ENCODE measurements around the gene AKT1. TPM values are rescaled to one million over a fixed set of nuclear protein-coding genes. Genes with fewer than 3 reads are reported as not detected.

AKT1 gene
- total and polyA plus RNA-seq, 2 of the 13 experiments (the other 11 are each of a cell fraction or from before 2014, with no cell fraction given), result 96.2 to 116 TPM

DNA sequence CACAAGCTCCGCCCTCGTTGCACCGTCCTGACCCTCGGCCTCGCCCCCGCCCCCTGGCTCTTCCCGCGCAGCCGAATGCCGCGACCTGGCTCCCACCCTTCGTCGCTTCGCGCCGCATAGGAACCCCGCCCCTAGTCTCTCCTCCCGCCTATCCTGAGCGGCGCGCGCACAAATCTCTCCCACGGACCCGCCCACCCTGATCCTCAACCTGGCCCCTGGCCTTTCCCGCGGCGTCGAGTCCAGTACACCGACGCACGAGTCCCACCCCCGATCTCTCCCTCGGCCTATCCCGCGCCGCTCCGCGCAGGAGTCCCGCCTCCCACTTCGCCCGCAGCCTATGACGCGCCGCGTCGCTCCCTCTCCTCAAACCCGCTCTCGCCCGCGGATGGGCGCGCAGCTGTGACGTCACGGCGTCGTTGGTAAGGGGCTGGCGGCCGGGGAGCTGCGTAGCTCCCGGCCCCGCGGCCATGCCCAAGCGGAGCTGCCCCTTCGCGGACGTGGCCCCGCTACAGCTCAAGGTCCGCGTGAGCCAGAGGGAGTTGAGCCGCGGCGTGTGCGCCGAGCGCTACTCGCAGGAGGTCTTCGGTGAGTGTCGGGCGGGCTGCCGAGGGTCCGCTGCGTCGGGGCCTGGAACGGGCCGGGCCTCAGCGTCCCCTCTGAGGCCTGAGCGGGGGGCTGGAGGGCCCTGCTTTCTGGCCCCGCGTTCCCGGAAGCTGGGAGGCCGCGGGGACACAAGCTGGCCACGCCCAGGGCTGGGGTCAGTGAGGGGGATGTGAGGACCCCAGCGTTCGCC, 42.6 kb downstream of the AKT1 start, which contains the start of gene SIVA1 (continued):
- TF ChIP-seq, protein P1, sequence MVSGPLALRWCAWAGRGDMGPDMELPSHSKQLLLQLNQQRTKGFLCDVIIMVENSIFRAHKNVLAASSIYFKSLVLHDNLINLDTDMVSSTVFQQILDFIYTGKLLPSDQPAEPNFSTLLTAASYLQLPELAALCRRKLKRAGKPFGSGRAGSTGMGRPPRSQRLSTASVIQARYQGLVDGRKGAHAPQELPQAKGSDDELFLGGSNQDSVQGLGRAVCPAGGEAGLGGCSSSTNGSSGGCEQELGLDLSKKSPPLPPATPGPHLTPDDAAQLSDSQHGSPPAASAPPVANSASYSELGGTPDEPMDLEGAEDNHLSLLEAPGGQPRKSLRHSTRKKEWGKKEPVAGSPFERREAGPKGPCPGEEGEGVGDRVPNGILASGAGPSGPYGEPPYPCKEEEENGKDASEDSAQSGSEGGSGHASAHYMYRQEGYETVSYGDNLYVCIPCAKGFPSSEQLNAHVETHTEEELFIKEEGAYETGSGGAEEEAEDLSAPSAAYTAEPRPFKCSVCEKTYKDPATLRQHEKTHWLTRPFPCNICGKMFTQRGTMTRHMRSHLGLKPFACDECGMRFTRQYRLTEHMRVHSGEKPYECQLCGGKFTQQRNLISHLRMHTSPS (CRISPR knock-in tag; IDR thresholded peaks at IDR 0.05; ENCODE audit: low read depth), result 0 out of 2 replicates have a peak, but pooled peaks have one; percentile 35
- TF ChIP-seq, protein P2, sequence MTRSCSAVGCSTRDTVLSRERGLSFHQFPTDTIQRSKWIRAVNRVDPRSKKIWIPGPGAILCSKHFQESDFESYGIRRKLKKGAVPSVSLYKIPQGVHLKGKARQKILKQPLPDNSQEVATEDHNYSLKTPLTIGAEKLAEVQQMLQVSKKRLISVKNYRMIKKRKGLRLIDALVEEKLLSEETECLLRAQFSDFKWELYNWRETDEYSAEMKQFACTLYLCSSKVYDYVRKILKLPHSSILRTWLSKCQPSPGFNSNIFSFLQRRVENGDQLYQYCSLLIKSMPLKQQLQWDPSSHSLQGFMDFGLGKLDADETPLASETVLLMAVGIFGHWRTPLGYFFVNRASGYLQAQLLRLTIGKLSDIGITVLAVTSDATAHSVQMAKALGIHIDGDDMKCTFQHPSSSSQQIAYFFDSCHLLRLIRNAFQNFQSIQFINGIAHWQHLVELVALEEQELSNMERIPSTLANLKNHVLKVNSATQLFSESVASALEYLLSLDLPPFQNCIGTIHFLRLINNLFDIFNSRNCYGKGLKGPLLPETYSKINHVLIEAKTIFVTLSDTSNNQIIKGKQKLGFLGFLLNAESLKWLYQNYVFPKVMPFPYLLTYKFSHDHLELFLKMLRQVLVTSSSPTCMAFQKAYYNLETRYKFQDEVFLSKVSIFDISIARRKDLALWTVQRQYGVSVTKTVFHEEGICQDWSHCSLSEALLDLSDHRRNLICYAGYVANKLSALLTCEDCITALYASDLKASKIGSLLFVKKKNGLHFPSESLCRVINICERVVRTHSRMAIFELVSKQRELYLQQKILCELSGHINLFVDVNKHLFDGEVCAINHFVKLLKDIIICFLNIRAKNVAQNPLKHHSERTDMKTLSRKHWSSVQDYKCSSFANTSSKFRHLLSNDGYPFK (CRISPR knock-in tag; IDR thresholded peaks at IDR 0.05; ENCODE audit: borderline replicate concordance), result peak; percentile 79
- TF ChIP-seq ZC3H4 (CRISPR knock-in tag; IDR thresholded peaks at IDR 0.05; ENCODE audit: borderline replicate concordance) (0 out of 2 replicates have a peak, but pooled peaks have one; percentile 44), ZNF772 (CRISPR knock-in tag; IDR thresholded peaks at IDR 0.05) (peak; percentile 76; the same call in 1 of the 2 replicates), KAT7 (CRISPR knock-in tag; IDR thresholded peaks at IDR 0.05; ENCODE audit: borderline replicate concordance) (peak; percentile 28; the same call in 1 of the 2 replicates), GATAD1 (CRISPR knock-in tag; IDR thresholded peaks at IDR 0.05) (peak; percentile 94), ZNF562 (CRISPR knock-in tag; IDR thresholded peaks at IDR 0.05; ENCODE audit: borderline replicate concordance) (no peak), RNF2 (conservative IDR thresholded peaks at IDR 0.05; ENCODE audit: low read depth) (no peak), ZNF563 (CRISPR knock-in tag; IDR thresholded peaks at IDR 0.05) (no peak; the same call in 1 of the 2 replicates), ZNF124 (CRISPR knock-in tag; IDR thresholded peaks at IDR 0.05) (peak; percentile 40; the same call in 1 of the 2 replicates), HCFC1 (IDR thresholded peaks at IDR 0.05; ENCODE audit: low read depth, low read length) (peak; percentile 44; the same call in 1 of the 2 replicates), ATRX (CRISPR knock-in tag; IDR thresholded peaks at IDR 0.05; ENCODE audit: borderline replicate concordance) (no peak), IKZF1 (IDR thresholded peaks at IDR 0.05) (no peak), MAFF (IDR thresholded peaks at IDR 0.05; ENCODE audit: low read depth, low read length) (no peak)
- TF ChIP-seq, protein P3, sequence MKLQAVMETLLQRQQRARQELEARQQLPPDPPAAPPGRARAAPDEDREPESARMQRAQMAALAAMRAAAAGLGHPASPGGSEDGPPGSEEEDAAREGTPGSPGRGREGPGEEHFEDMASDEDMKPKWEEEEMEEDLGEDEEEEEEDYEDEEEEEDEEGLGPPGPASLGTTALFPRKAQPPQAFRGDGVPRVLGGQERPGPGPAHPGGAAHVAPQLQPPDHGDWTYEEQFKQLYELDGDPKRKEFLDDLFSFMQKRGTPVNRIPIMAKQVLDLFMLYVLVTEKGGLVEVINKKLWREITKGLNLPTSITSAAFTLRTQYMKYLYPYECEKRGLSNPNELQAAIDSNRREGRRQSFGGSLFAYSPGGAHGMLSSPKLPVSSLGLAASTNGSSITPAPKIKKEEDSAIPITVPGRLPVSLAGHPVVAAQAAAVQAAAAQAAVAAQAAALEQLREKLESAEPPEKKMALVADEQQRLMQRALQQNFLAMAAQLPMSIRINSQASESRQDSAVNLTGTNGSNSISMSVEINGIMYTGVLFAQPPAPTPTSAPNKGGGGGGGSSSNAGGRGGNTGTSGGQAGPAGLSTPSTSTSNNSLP (IDR thresholded peaks at IDR 0.05; ENCODE audit: low read depth, low read length), result no peak
- TF ChIP-seq, protein P4, sequence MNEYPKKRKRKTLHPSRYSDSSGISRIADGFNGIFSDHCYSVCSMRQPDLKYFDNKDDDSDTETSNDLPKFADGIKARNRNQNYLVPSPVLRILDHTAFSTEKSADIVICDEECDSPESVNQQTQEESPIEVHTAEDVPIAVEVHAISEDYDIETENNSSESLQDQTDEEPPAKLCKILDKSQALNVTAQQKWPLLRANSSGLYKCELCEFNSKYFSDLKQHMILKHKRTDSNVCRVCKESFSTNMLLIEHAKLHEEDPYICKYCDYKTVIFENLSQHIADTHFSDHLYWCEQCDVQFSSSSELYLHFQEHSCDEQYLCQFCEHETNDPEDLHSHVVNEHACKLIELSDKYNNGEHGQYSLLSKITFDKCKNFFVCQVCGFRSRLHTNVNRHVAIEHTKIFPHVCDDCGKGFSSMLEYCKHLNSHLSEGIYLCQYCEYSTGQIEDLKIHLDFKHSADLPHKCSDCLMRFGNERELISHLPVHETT (CRISPR knock-in tag; conservative IDR thresholded peaks at IDR 0.05), result 0 out of 2 replicates have a peak, but pooled peaks have one; percentile 5
- TF ChIP-seq, protein P5, sequence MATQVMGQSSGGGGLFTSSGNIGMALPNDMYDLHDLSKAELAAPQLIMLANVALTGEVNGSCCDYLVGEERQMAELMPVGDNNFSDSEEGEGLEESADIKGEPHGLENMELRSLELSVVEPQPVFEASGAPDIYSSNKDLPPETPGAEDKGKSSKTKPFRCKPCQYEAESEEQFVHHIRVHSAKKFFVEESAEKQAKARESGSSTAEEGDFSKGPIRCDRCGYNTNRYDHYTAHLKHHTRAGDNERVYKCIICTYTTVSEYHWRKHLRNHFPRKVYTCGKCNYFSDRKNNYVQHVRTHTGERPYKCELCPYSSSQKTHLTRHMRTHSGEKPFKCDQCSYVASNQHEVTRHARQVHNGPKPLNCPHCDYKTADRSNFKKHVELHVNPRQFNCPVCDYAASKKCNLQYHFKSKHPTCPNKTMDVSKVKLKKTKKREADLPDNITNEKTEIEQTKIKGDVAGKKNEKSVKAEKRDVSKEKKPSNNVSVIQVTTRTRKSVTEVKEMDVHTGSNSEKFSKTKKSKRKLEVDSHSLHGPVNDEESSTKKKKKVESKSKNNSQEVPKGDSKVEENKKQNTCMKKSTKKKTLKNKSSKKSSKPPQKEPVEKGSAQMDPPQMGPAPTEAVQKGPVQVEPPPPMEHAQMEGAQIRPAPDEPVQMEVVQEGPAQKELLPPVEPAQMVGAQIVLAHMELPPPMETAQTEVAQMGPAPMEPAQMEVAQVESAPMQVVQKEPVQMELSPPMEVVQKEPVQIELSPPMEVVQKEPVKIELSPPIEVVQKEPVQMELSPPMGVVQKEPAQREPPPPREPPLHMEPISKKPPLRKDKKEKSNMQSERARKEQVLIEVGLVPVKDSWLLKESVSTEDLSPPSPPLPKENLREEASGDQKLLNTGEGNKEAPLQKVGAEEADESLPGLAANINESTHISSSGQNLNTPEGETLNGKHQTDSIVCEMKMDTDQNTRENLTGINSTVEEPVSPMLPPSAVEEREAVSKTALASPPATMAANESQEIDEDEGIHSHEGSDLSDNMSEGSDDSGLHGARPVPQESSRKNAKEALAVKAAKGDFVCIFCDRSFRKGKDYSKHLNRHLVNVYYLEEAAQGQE (IDR thresholded peaks at IDR 0.05; ENCODE audit: borderline replicate concordance in 1 of 2, low read depth in 1 of 2, low read length in 2 of 2), result no peak; a peak in 1 of 4 replicates
